K562 (cell line): ENCODE measurements around the gene CHCHD6. TPM values are rescaled to one million over a fixed set of nuclear protein-coding genes. Genes with fewer than 3 reads are reported as not detected.

ENCODE experiments used
- ATAC-seq: fragments of 200-7000 bp; cut with Tn5 transposase; 3 replicates; pipeline ENCODE4 v1.9.1; 2020; ENCODE audit warnings: moderate library complexity
- BruUV-seq: library from RNA; stranded (reverse); fragments of 400-500 nt; replicated peaks from 2 replicates; lab custom pipeline; 2021; lab: Mats Ljungman, UMichigan
- CTCF ChIA-PET: fragments of 300-600 bp; formaldehyde crosslinking; extraction: SDS; loops from one replicate; lab custom pipeline; 2021; ENCODE audit warnings: low intra/inter-chr PET ratio; lab: Yijun Ruan, JAX
- POLR2A ChIA-PET: fragments of 300-600, 350-650 bp; sonication (Branson Sonifier 250); formaldehyde crosslinking; extraction: SDS; loops from one replicate; lab custom pipeline; 2021; ENCODE audit warnings: antibody characterized with exemption, inconsistent platforms; lab: Yijun Ruan, JAX
- DNase-seq, 4 experiments: peaks; one replicate each; pipeline versions ENCODE4 v3.0.0 to v3.0.0-alpha.2; 2011 to 2018; ENCODE audit warnings: low spot score in 3 of 4, mixed read lengths in 3 of 4; ENCODE audit errors: extremely low read depth in 1 of 4
- FAIRE-seq: peaks from 2 replicates; lab custom pipeline; 2011; peaks lifted over from hg19 to GRCh38; lab: Jason Lieb, UNC
- H2AFZ ChIP-seq: 2 replicates; pipeline ENCODE4 v1.6.0; 2011; ENCODE audit warnings: low read depth, low read length, control low read depth, inconsistent platforms
- H3K27ac ChIP-seq: fragments of 200-600 bp; 3 replicates; pipeline ENCODE4 v1.8.0; 2011; ENCODE audit warnings: low read depth, mild to moderate bottlenecking, control low read depth, inconsistent platforms, low read length, moderate library complexity, mixed read lengths; ENCODE audit errors: extremely low read depth
- H3K27me3 ChIP-seq, 2 experiments: fragments of 300-600 bp in 1 of 2; 2 replicates in 1 of 2; 3 replicates in 1 of 2; pipeline versions ENCODE4 v1.6.0 to v1.8.0; 2011; ENCODE audit warnings: inconsistent platforms in 2 of 2, low read length in 2 of 2, mild to moderate bottlenecking in 1 of 2, mixed read lengths in 1 of 2, moderate library complexity in 1 of 2; ENCODE audit not compliant: control insufficient read depth in 2 of 2, insufficient read depth in 2 of 2
- H3K36me3 ChIP-seq: fragments of 300-600 bp; 3 replicates; pipeline ENCODE4 v1.8.0; 2011; ENCODE audit warnings: mild to moderate bottlenecking, low read length, inconsistent platforms; ENCODE audit not compliant: control insufficient read depth, insufficient read depth
- H3K4me1 ChIP-seq, 2 experiments: fragments of 200-600 bp in 1 of 2; replicated peaks in 1 of 2; 2 replicates in 1 of 2; 3 replicates in 1 of 2; pipeline versions ENCODE4 v1.5.1 to v1.8.0; 2011; ENCODE audit warnings: inconsistent platforms in 2 of 2, low read length in 2 of 2, mild to moderate bottlenecking in 1 of 2, mixed read lengths in 1 of 2, moderate library complexity in 1 of 2; ENCODE audit not compliant: control insufficient read depth in 2 of 2, insufficient read depth in 2 of 2
- H3K4me2 ChIP-seq: 2 replicates; pipeline ENCODE4 v1.6.1; 2011; ENCODE audit warnings: low read length, control low read depth, inconsistent platforms, mixed read lengths; ENCODE audit not compliant: insufficient read depth
- H3K4me3 ChIP-seq: fragments of 200-600 bp; sonication (generic), shearing (Covaris generic); 2 replicates; pipeline ENCODE4 v1.5.1; 2016; ENCODE audit warnings: control low read depth, inconsistent platforms
- H3K79me2 ChIP-seq: fragments of 200-600 bp; 3 replicates; pipeline ENCODE4 v1.8.0; 2011; ENCODE audit warnings: low read length, inconsistent platforms; ENCODE audit not compliant: control insufficient read depth, insufficient read depth
- H3K9ac ChIP-seq, 2 experiments: 2 replicates each; pipeline versions ENCODE4 v1.6.0 to v1.6.1; 2011; ENCODE audit warnings: low read depth in 2 of 2, low read length in 2 of 2, control low read depth in 1 of 2, inconsistent platforms in 1 of 2, mild to moderate bottlenecking in 1 of 2, mixed read lengths in 1 of 2; ENCODE audit not compliant: insufficient read depth in 1 of 2
- H3K9me1 ChIP-seq: one replicate; pipeline ENCODE4 v1.6.0; 2011; ENCODE audit warnings: inconsistent platforms, mild to moderate bottlenecking, low read length, moderate library complexity; ENCODE audit not compliant: control insufficient read depth, insufficient read depth
- H3K9me3 ChIP-seq: replicated peaks from 2 replicates; pipeline ENCODE4 v1.5.1; 2011; ENCODE audit warnings: low read depth, low read length, inconsistent platforms; ENCODE audit not compliant: control insufficient read depth, insufficient read depth
- H4K20me1 ChIP-seq: replicated peaks from 2 replicates; pipeline ENCODE4 v1.6.1; 2011; ENCODE audit warnings: low read length, inconsistent platforms, mixed read lengths; ENCODE audit not compliant: control insufficient read depth, insufficient read depth
- COPS2 ChIP-seq: fragments of 450-650 bp; conservative IDR thresholded peaks from 2 replicates; pipeline ENCODE4 v1.6.1; 2016; ENCODE audit warnings: mild to moderate bottlenecking, moderate library complexity
- CREBBP ChIP-seq: IDR thresholded peaks from one replicate; pipeline ENCODE4 v1.6.1; 2012; ENCODE audit warnings: low read depth, mild to moderate bottlenecking, control low read depth, inconsistent platforms, low read length
- GATAD2A ChIP-seq: fragments of 450-650 bp; IDR thresholded peaks from 2 replicates; pipeline ENCODE4 v1.6.1; 2017
- KLF10 ChIP-seq: fragments of 250-450 bp; sonication (Bioruptor Pico); IDR thresholded peaks from 2 replicates; pipeline ENCODE4 v1.6.1; 2021; ENCODE audit warnings: matching md5 sums
- POLR2AphosphoS5 ChIP-seq: IDR thresholded peaks from 2 replicates; pipeline ENCODE4 v1.6.1; 2011; ENCODE audit warnings: mild to moderate bottlenecking, low read depth, low read length, moderate library complexity; ENCODE audit not compliant: control insufficient read depth, insufficient read depth
- RBM39 ChIP-seq: fragments of 200-400 bp; formaldehyde crosslinking; optimal IDR thresholded peaks from 2 replicates; pipeline ENCODE3; 2018; ENCODE audit warnings: low read depth, low read length
- SRSF9 ChIP-seq: fragments of 200-400 bp; formaldehyde crosslinking; IDR thresholded peaks from 2 replicates; pipeline ENCODE4 v1.6.1; 2017; ENCODE audit warnings: low read depth, low read length, borderline replicate concordance
- TCF7L2 ChIP-seq: fragments of 150-350 bp; IDR thresholded peaks from 2 replicates; pipeline ENCODE4 v1.6.1; 2016; ENCODE audit warnings: low read depth, mild to moderate bottlenecking, low read length, moderate library complexity
- ZNF696 ChIP-seq: fragments of 250-450 bp; sonication (Bioruptor Pico); conservative IDR thresholded peaks from 2 replicates; pipeline ENCODE4 v1.4.0; 2020; ENCODE audit warnings: mild to moderate bottlenecking, moderate library complexity
- WGBS: fragments of 100-300 bp; shearing (Covaris generic); methylation state at CpG from one replicate; pipeline ENCODE4 v1.1.6; 2016; ENCODE audit warnings: low coverage, mixed read lengths; ENCODE audit not compliant: insufficient coverage; ENCODE audit errors: missing lambda C conversion rate; 5-methylcytosine and 5-hydroxymethylcytosine counted together
- in situ Hi-C: fragments of 300-500 bp; cut with MboI; formaldehyde crosslinking; loops from 4 replicates; pipeline ENCODE4 v1.15.0; 2018; ENCODE audit warnings: inconsistent platforms, mixed read lengths
- intact Hi-C: fragments of 100-400 bp; cut with micrococcal nuclease; formaldehyde crosslinking; loops from 2 replicates; pipeline ENCODE4 v1.14.2; 2022
- polyA plus RNA-seq, 8 experiments: library from polyadenylated mRNA; depleted of rRNA in 4 of 8; stranded (reverse) in 5 of 8; unstranded in 3 of 8; fragments of >200 nt; fragmentation: Nextera tagmentation in 2 of 8; fragmentation: Illumina TruSeq in 1 of 8; extraction: Ambion mirVana in 2 of 8; extraction: Trizol in 1 of 8; gene quantifications; 2 replicates each; pipeline versions ENCODE4 v1.2.1 to v1.2.3, GENCODE V29; 2011 to 2014; ENCODE audit warnings: inconsistent platforms in 1 of 8, missing spikeins in 1 of 8
- total RNA-seq, 7 experiments: library from RNA; depleted of rRNA in 6 of 7; stranded (reverse); fragments of >200 nt in 6 of 7; fragmentation: Illumina TruSeq in 2 of 7; extraction: Trizol in 2 of 7; gene quantifications; 2 replicates each; pipeline versions ENCODE4 v1.2.1 to v1.2.3, GENCODE V29; 2011 to 2021; ENCODE audit warnings: low replicate concordance in 1 of 7
- TF ChIP-seq, protein P1 (sequence below): sonication (generic); formaldehyde crosslinking; IDR thresholded peaks from 2 replicates; pipeline ENCODE4 v1.9.0; 2022; ENCODE audit warnings: mild to moderate bottlenecking, missing genetic modification reagents
- TF ChIP-seq, protein P2 (sequence below): sonication (generic); formaldehyde crosslinking; IDR thresholded peaks from 2 replicates; pipeline ENCODE4 v1.8.1; 2023; ENCODE audit warnings: mild to moderate bottlenecking, missing genetic modification reagents
- TF ChIP-seq, protein P3 (sequence below): fragments of 250-450 bp; sonication (Bioruptor Pico); IDR thresholded peaks from 2 replicates; pipeline ENCODE4 v1.8.0; 2022; ENCODE audit warnings: inconsistent platforms

The CHCHD6 gene
- total and polyA plus RNA-seq, 9 of the 15 experiments (the other 6 are each of a cell fraction or from before 2014, with no cell fraction given), result 4.6 to 18.6 (median 10.9) TPM

DNA sequence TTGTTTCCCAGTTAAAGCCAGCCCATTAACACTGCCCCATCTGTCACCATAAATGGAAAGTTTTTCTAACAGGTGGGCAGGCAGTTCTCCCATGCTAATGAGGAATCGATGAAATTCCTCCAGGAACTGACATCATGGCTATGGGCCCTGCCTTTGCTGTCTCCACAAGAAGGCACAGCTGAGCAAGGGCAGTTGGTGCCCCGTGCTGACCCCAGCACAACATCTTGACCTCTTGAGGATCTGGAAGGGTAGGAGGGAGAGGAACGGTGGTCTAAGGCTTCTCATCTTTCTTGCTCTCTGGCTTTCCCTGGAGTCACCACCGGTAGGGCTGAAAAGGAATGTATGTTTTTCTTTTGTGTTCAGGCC is 46.7 kb downstream of the CHCHD6 start:
- no peak for FAIRE-seq
- H3K4me2 ChIP-seq, result no peak overlapping the region
- H3K4me1 ChIP-seq, result peaks cover 7 to 17% of the 10 kb centered on the region in 2 experiments; a peak in 4 of 5 replicates
- H3K4me3 ChIP-seq, result no peak overlapping the region
- H3K27me3 ChIP-seq, result no peaks in the 10 kb centered on the region
- WGBS, result 59% methylated on average over 4 of the region's 4 CpGs
- TF ChIP-seq ZNF696 (CRISPR knock-in tag) (no peak), SRSF9 (no peak), POLR2AphosphoS5 (no peak), GATAD2A (no peak), COPS2 (no peak), TCF7L2 (no peak), KLF10 (CRISPR knock-in tag) (no peak), CREBBP (no peak), RBM39 (no peak)
- TF ChIP-seq, protein P1, sequence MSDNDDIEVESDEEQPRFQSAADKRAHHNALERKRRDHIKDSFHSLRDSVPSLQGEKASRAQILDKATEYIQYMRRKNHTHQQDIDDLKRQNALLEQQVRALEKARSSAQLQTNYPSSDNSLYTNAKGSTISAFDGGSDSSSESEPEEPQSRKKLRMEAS, result no peak
- TF ChIP-seq, protein P2, sequence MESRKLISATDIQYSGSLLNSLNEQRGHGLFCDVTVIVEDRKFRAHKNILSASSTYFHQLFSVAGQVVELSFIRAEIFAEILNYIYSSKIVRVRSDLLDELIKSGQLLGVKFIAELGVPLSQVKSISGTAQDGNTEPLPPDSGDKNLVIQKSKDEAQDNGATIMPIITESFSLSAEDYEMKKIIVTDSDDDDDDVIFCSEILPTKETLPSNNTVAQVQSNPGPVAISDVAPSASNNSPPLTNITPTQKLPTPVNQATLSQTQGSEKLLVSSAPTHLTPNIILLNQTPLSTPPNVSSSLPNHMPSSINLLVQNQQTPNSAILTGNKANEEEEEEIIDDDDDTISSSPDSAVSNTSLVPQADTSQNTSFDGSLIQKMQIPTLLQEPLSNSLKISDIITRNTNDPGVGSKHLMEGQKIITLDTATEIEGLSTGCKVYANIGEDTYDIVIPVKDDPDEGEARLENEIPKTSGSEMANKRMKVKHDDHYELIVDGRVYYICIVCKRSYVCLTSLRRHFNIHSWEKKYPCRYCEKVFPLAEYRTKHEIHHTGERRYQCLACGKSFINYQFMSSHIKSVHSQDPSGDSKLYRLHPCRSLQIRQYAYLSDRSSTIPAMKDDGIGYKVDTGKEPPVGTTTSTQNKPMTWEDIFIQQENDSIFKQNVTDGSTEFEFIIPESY (CRISPR knock-in tag), result no peak
- TF ChIP-seq, protein P3, sequence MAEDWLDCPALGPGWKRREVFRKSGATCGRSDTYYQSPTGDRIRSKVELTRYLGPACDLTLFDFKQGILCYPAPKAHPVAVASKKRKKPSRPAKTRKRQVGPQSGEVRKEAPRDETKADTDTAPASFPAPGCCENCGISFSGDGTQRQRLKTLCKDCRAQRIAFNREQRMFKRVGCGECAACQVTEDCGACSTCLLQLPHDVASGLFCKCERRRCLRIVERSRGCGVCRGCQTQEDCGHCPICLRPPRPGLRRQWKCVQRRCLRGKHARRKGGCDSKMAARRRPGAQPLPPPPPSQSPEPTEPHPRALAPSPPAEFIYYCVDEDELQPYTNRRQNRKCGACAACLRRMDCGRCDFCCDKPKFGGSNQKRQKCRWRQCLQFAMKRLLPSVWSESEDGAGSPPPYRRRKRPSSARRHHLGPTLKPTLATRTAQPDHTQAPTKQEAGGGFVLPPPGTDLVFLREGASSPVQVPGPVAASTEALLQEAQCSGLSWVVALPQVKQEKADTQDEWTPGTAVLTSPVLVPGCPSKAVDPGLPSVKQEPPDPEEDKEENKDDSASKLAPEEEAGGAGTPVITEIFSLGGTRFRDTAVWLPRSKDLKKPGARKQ, result no peak
- H2AFZ ChIP-seq, result no peak overlapping the region
- in situ Hi-C loops (loop anchor here (5.0 kb wide), 1 partner anchor 227 kb away; no protein-coding TSS in a partner anchor), intact Hi-C loops (loop anchor here (5.0 kb wide), 2 partner anchors 73 to 102 kb away; no protein-coding TSS in a partner anchor)
- no peaks in the 10 kb centered on the region; the same call in 2 of the 3 replicates for H3K36me3 ChIP-seq
- POLR2A ChIA-PET, result interaction anchor here (0.6 kb wide), 1 partner anchor 174 kb away, joined by 3 read pairs; no protein-coding TSS in a partner anchor
- no peaks in the 10 kb centered on the region for H4K20me1 ChIP-seq
- no peaks in the 10 kb centered on the region for H3K9me3 ChIP-seq
- no TSS peak for BruUV-seq
- DNase-seq, result no peak
- no peak overlapping the region for H3K9ac ChIP-seq
- H3K9me1 ChIP-seq, result peaks cover 3% of the 10 kb centered on the region
- ATAC-seq, result no peak
- CTCF ChIA-PET, result interaction anchor here (2.2 kb wide), 1 partner anchor 232 kb away, joined by 17 read pairs; the partner anchor contains the start of gene PLXNA1
- no peaks in the 10 kb centered on the region for H3K79me2 ChIP-seq
- no peak overlapping the region for H3K27ac ChIP-seq
